Body of pancreas (tissue), 4 donors: ENCODE data around the gene SLC7A8. TPM values are rescaled to one million over a fixed set of nuclear protein-coding genes. Genes with fewer than 3 reads are reported as not detected.

ENCODE experiments used
- ATAC-seq: fragments of 150-250 bp; one replicate; pipeline ENCODE4 v1.9.1; 2016
- DNase-seq, 4 donors: peaks; one replicate each; pipeline ENCODE4 v3.0.0-alpha.2; 2019
- H3K27ac ChIP-seq, 4 donors: fragments of 200-600 bp; sonication (generic); 1 replicate in 3 of 4; 2 replicates in 1 of 4; pipeline versions ENCODE4 v1.5.1 to v1.6.1; 2016 to 2019; ENCODE audit warnings: mild to moderate bottlenecking in 1 of 4, mixed read lengths in 1 of 4, moderate library complexity in 1 of 4
- H3K27me3 ChIP-seq, 2 donors: fragments of 200-600 bp; sonication (generic); one replicate each; pipeline ENCODE4 v1.6.0; 2016; ENCODE audit warnings: mild to moderate bottlenecking in 1 of 2
- H3K36me3 ChIP-seq, 2 donors: fragments of 200-600 bp; sonication (generic); replicated peaks in 1 of 2; 2 replicates each; pipeline ENCODE4 v1.5.1; 2016; ENCODE audit warnings: low read depth in 2 of 2; ENCODE audit not compliant: insufficient read depth in 1 of 2
- H3K4me1 ChIP-seq: fragments of 200-600 bp; sonication (generic); one replicate; pipeline ENCODE4 v1.6.0; 2016
- H3K4me3 ChIP-seq, 2 donors: fragments of 200-600 bp; sonication (generic); 1 replicate in 1 of 2; 2 replicates in 1 of 2; pipeline ENCODE4 v1.5.1; 2016 to 2019
- H3K9me3 ChIP-seq, 3 donors: fragments of 200-600 bp; sonication (generic); 1 replicate in 2 of 3; 2 replicates in 1 of 3; pipeline ENCODE4 v1.5.1; 2016
- CTCF ChIP-seq, 7 experiments: fragments of 450-650 bp in 4 of 7; fragments of 200-600 bp in 3 of 7; sonication (generic) in 3 of 7; IDR thresholded peaks; one replicate each; pipeline ENCODE4 v1.5.1; 2016 to 2019; ENCODE audit warnings: antibody characterized with exemption in 7 of 7
- POLR2A ChIP-seq, 3 donors: fragments of 450-650 bp; IDR thresholded peaks; one replicate each; pipeline ENCODE4 v1.6.1; 2016; ENCODE audit warnings: antibody characterized with exemption in 3 of 3, mild to moderate bottlenecking in 2 of 3
- WGBS, 2 donors: methylation state at CpG; one replicate each; pipeline ENCODE4 v1.1.5; 2017; 5-methylcytosine and 5-hydroxymethylcytosine counted together
- intact Hi-C: fragments of 100-400 bp; cut with DNase I; formaldehyde crosslinking; loops from one replicate; pipeline ENCODE4 v1.15.1; 2023
- total RNA-seq, 2 donors: library from RNA; depleted of rRNA; stranded (reverse); fragments of >200 nt; gene quantifications; one replicate each; pipeline ENCODE4 v1.1.0, GENCODE V29; 2016

SLC7A8 gene
- total RNA-seq, 2 donors from 2014 or later = 17.8 to 18.2 TPM

- ATAC-seq (no peak), DNase-seq (no peak)
- Histone ChIP-seq H3K27me3 (no peaks in the 10 kb centered on the region), H3K4me3 (no peak overlapping the region), H3K27ac (peak overlapping the region in 3 of 4 donors; percentile 60 to 85 (median 74)), H3K4me1 (peaks cover 50% of the 10 kb centered on the region), H3K9me3 (no peaks in the 10 kb centered on the region), H3K36me3 (no peaks in the 10 kb centered on the region)
- intact Hi-C loops = no loop called here
- WGBS, 2 donors = 91 to 93% methylated on average over 5 of the region's 5 CpGs
- no peak for TF ChIP-seq CTCF (IDR thresholded peaks at IDR 0.05)
- no peak for TF ChIP-seq POLR2A (IDR thresholded peaks at IDR 0.05)
Measured at GRCh38 chr14:23164949-23165348, 18.5 kb downstream of the SLC7A8 start.

GRCh38 chr14:23164250-23164649 lies 19.2 kb downstream of the SLC7A8 start:
- intact Hi-C loops = no loop called here
- ATAC-seq = peak; percentile 97
- WGBS, 2 donors = 25 to 41% methylated on average over 2 of the region's 2 CpGs
- TF ChIP-seq CTCF (IDR thresholded peaks at IDR 0.05) (peak in 1 of 7 experiments; percentile 3), POLR2A (IDR thresholded peaks at IDR 0.05) (peak in 2 of 3 donors; percentile 19 to 32)
- Histone ChIP-seq H3K27ac (peak overlapping the region; percentile 60 to 85 (median 74)), H3K27me3 (no peaks in the 10 kb centered on the region), H3K9me3 (no peaks in the 10 kb centered on the region), H3K36me3 (no peaks in the 10 kb centered on the region), H3K4me3 (no peak overlapping the region), H3K4me1 (peaks cover 51% of the 10 kb centered on the region)
- DNase-seq = peak; percentile 80 to 92 (median 86)

GRCh38 chr14:23163830-23164229 lies 19.6 kb downstream of the SLC7A8 start:
- no peak overlapping the region for H3K4me3 ChIP-seq
- intact Hi-C loops = no loop called here
- H3K27me3 ChIP-seq = no peaks in the 10 kb centered on the region
- ATAC-seq (no peak), DNase-seq (no peak)
- no peaks in the 10 kb centered on the region for H3K9me3 ChIP-seq
- WGBS, 2 donors = 85 to 93% methylated on average over 2 of the region's 2 CpGs
- H3K4me1 ChIP-seq = peaks cover 50% of the 10 kb centered on the region
- TF ChIP-seq CTCF (IDR thresholded peaks at IDR 0.05) (no peak), POLR2A (IDR thresholded peaks at IDR 0.05) (no peak)
- no peaks in the 10 kb centered on the region for H3K36me3 ChIP-seq
- peak overlapping the region; percentile 60 to 85 (median 74) for H3K27ac ChIP-seq

GRCh38 chr14:23162800-23163199 lies 20.7 kb downstream of the SLC7A8 start:
- intact Hi-C loops = no loop called here
- peaks cover 41% of the 10 kb centered on the region for H3K4me1 ChIP-seq
- no peak overlapping the region for H3K4me3 ChIP-seq
- no peak for TF ChIP-seq CTCF (IDR thresholded peaks at IDR 0.05)
- TF ChIP-seq POLR2A (IDR thresholded peaks at IDR 0.05) = no peak
- no peaks in the 10 kb centered on the region for H3K36me3 ChIP-seq
- no peak for ATAC-seq
- WGBS, 2 donors = 75 to 79% methylated on average over 4 of the region's 4 CpGs
- H3K27me3 ChIP-seq = no peaks in the 10 kb centered on the region
- peak overlapping the region in 1 of 4 donors; percentile 6 for H3K27ac ChIP-seq
- DNase-seq = peak in 1 of 4 donors; percentile 22
- H3K9me3 ChIP-seq = no peaks in the 10 kb centered on the region

- Histone ChIP-seq H3K4me3 (no peak overlapping the region), H3K27me3 (no peaks in the 10 kb centered on the region), H3K9me3 (no peaks in the 10 kb centered on the region), H3K27ac (peak overlapping the region in 2 of 4 donors; percentile 6 to 21), H3K4me1 (peaks cover 41% of the 10 kb centered on the region), H3K36me3 (no peaks in the 10 kb centered on the region)
- DNase-seq (peak in 2 of 4 donors; percentile 21 to 39), ATAC-seq (no peak)
- WGBS, 2 donors = 38 to 60% methylated on average over 5 of the region's 5 CpGs
- TF ChIP-seq CTCF (IDR thresholded peaks at IDR 0.05) (no peak), POLR2A (IDR thresholded peaks at IDR 0.05) (no peak)
- intact Hi-C loops = no loop called here
Measured at GRCh38 chr14:23162005-23162404, 21.5 kb downstream of the SLC7A8 start.
